Stimulated activated CD8-positive, alpha-beta memory T cell treated with anti-CD3 and anti-CD28 coated beads, Interleukin-12 subunit alpha, Interleukin-12 subunit beta, amount 100 ng/mL, for 24 hours (primary cell): Measurements from ENCODE around the gene GRIK5.

Source experiments
- DNase-seq: peaks from one replicate; pipeline ENCODE4 v3.0.0-alpha.2; 2020; ENCODE audit errors: extremely low read depth

GRIK5 gene

DNA sequence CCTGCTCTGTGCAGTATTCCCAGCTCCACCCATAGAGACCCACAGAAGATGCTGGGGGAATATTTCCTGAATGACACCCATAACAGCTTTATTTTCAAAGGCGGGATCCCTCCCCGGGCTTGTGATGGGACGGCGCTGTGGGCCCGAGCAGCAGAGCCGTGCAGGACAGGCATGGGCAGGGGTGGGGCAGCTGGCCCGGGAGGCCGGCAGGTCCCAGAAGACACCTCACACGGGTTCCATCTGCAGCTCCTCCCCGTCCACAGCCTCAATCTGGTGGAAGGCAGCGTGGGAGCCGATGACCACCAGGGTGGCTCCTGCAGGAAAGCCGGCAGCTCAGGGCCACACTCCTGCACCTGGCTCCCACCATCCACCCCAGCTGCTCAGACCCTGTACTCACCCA is 113.4 kb downstream of the GRIK5 start:
- no peak for DNase-seq

- no peak for DNase-seq
Observed at GRCh38 chr19:41955521-41955920, 114.5 kb downstream of the GRIK5 start.

GRCh38 chr19:41951686-41952172 is 118.3 kb downstream of the GRIK5 start:
- peak; percentile 63 for DNase-seq
